Endodermal cell (in vitro differentiated cells): ENCODE data around the gene ZIC2. TPM values are rescaled to one million over a fixed set of nuclear protein-coding genes. Genes with fewer than 3 reads are reported as not detected.

Source experiments
- DNase-seq: peaks from one replicate; pipeline ENCODE4 v3.0.0-alpha.2; 2017
- H3K27ac ChIP-seq: 2 replicates; pipeline ENCODE4 v1.5.1; 2013; ENCODE audit warnings: mild to moderate bottlenecking, low read depth, low read length, moderate library complexity
- H3K27me3 ChIP-seq: 2 replicates; pipeline ENCODE4 v1.6.1; 2013; ENCODE audit warnings: mild to moderate bottlenecking, low read length, moderate library complexity; ENCODE audit not compliant: insufficient read depth, control insufficient read depth, poor library complexity, severe bottlenecking
- H3K36me3 ChIP-seq: 2 replicates; pipeline ENCODE4 v1.7.0; 2013; ENCODE audit warnings: mild to moderate bottlenecking, low read length, moderate library complexity; ENCODE audit not compliant: control insufficient read depth, insufficient read depth
- H3K4me1 ChIP-seq: one replicate; pipeline ENCODE4 v1.7.0; 2013; ENCODE audit warnings: low read length; ENCODE audit not compliant: control insufficient read depth, insufficient read depth
- H3K4me3 ChIP-seq: 2 replicates; pipeline ENCODE4 v1.5.1; 2013; ENCODE audit warnings: mild to moderate bottlenecking, low read length, moderate library complexity
- H3K9ac ChIP-seq: 2 replicates; pipeline ENCODE4 v1.6.1; 2013; ENCODE audit warnings: mild to moderate bottlenecking, low read length, moderate library complexity; ENCODE audit not compliant: poor library complexity, severe bottlenecking; ENCODE audit errors: extremely low read depth
- H3K9me3 ChIP-seq: 2 replicates; pipeline ENCODE4 v1.6.1; 2013; ENCODE audit warnings: mild to moderate bottlenecking, low read length, moderate library complexity; ENCODE audit not compliant: control insufficient read depth
- H3K27ac Mint-ChIP-seq: 2 replicates; pipeline ENCODE4 v1.8.0; 2020; ENCODE audit warnings: mixed read lengths
- H3K27me3 Mint-ChIP-seq: 2 replicates; pipeline ENCODE4 v1.8.0; 2021; ENCODE audit warnings: mild to moderate bottlenecking, mixed read lengths; ENCODE audit not compliant: insufficient read depth
- H3K36me3 Mint-ChIP-seq: 2 replicates; pipeline ENCODE4 v1.8.0; 2020; ENCODE audit warnings: low read depth, mixed read lengths
- H3K4me1 Mint-ChIP-seq: 2 replicates; pipeline ENCODE4 v1.8.0; 2020; ENCODE audit warnings: mixed read lengths
- H3K4me3 Mint-ChIP-seq: 2 replicates; pipeline ENCODE4 v1.8.0; 2020; ENCODE audit warnings: mild to moderate bottlenecking, moderate library complexity, mixed read lengths
- H3K9me3 Mint-ChIP-seq: 2 replicates; pipeline ENCODE4 v1.8.0; 2020; ENCODE audit warnings: mild to moderate bottlenecking, mixed read lengths
- CTCF ChIP-seq: fragments of 200-600 bp; sonication (generic); conservative IDR thresholded peaks from 2 replicates; pipeline ENCODE4 v1.5.0; 2021; ENCODE audit warnings: antibody characterized with exemption, mild to moderate bottlenecking
- WGBS, 2 experiments: methylation state at CpG; one replicate each; pipeline versions ENCODE4 v1.1.5 to v1.1.7; 2013; ENCODE audit warnings: missing lambda C conversion rate in 2 of 2, mixed read lengths in 1 of 2; ENCODE audit not compliant: insufficient coverage in 1 of 2, insufficient read length in 1 of 2; 5-methylcytosine and 5-hydroxymethylcytosine counted together
- total RNA-seq, 2 donors: library from RNA; stranded (reverse); fragmentation: NEBNext Ultra II Directional in 1 of 2; extraction: Animal tissue kit (Norgen Biotek cat#: 25700) in 1 of 2; gene quantifications; 2 replicates in 1 of 2; 3 replicates in 1 of 2; pipeline ENCODE4 v1.2.1, GENCODE V29; 2021

The ZIC2 gene
- total RNA-seq, 2 donors from 2014 or later = 182 to 301 TPM

- 0% methylated on average over 2 to 16 of the region's 18 CpGs for WGBS, 2 experiments
- peak overlapping the region; percentile 90 for H3K27ac ChIP-seq
Measured at GRCh38 chr13:99978799-99979452, 2.7 kb upstream of the ZIC2 start.

GRCh38 chr13:99979453-99980200 is 2.0 kb upstream of the ZIC2 start:
- WGBS, 2 experiments = 0 to 4% methylated on average over 11 to 58 of the region's 59 CpGs
- Mint-ChIP-seq H3K36me3 (peaks cover 23% of the 10 kb centered on the region), H3K4me1 (peaks cover 22% of the 10 kb centered on the region), H3K4me3 (peak overlapping the region; percentile 94), H3K27me3 (peaks cover 42% of the 10 kb centered on the region), H3K27ac (peak overlapping the region; percentile 26), H3K9me3 (no peaks in the 10 kb centered on the region)
- peak overlapping the region; percentile 90 for H3K27ac ChIP-seq
- DNase-seq = peak; percentile 87
- peaks cover 5% of the 10 kb centered on the region for H3K4me1 ChIP-seq
- H3K27me3 ChIP-seq = peaks cover 36% of the 10 kb centered on the region
- H3K4me3 ChIP-seq = peak overlapping the region; percentile 93
- no peak for TF ChIP-seq CTCF
- H3K9ac ChIP-seq = peak overlapping the region; percentile 84
- H3K36me3 ChIP-seq = peaks cover 24% of the 10 kb centered on the region
- no peaks in the 10 kb centered on the region for H3K9me3 ChIP-seq

More at GRCh38 chr13:99978799-99979452, 2.7 kb upstream of the ZIC2 start:
- Histone ChIP-seq H3K9ac (peak overlapping the region; percentile 84), H3K9me3 (no peaks in the 10 kb centered on the region), H3K4me1 (peaks cover 5% of the 10 kb centered on the region), H3K27me3 (peaks cover 43% of the 10 kb centered on the region), H3K4me3 (peak overlapping the region; percentile 93), H3K36me3 (peaks cover 17% of the 10 kb centered on the region)
- no peaks in the 10 kb centered on the region for H3K9me3 Mint-ChIP-seq
- H3K4me1 Mint-ChIP-seq = peaks cover 25% of the 10 kb centered on the region
- H3K36me3 Mint-ChIP-seq = peaks cover 16% of the 10 kb centered on the region
- no peak overlapping the region for H3K27ac Mint-ChIP-seq
- peak; percentile 51 for TF ChIP-seq CTCF
- peak; percentile 94 for DNase-seq
- H3K4me3 Mint-ChIP-seq = peak overlapping the region; percentile 94
- H3K27me3 Mint-ChIP-seq = peaks cover 49% of the 10 kb centered on the region

GRCh38 chr13:99980201-99980823 is 1.3 kb upstream of the ZIC2 start:
- no peaks in the 10 kb centered on the region for H3K9me3 ChIP-seq
- Mint-ChIP-seq H3K4me1 (peaks cover 20% of the 10 kb centered on the region), H3K27me3 (peaks cover 35% of the 10 kb centered on the region), H3K36me3 (peaks cover 25% of the 10 kb centered on the region), H3K27ac (peak overlapping the region; percentile 26), H3K4me3 (peak overlapping the region; percentile 94), H3K9me3 (no peaks in the 10 kb centered on the region)
- H3K27ac ChIP-seq = peak overlapping the region; percentile 98
- H3K27me3 ChIP-seq = peaks cover 29% of the 10 kb centered on the region
- H3K9ac ChIP-seq = peak overlapping the region; percentile 84
- H3K36me3 ChIP-seq = peaks cover 29% of the 10 kb centered on the region
- peak; percentile 24 for TF ChIP-seq CTCF
- 0% methylated on average over 15 to 66 of the region's 76 CpGs for WGBS, 2 experiments
- peaks cover 5% of the 10 kb centered on the region for H3K4me1 ChIP-seq
- peak overlapping the region; percentile 93 for H3K4me3 ChIP-seq
- DNase-seq = peak; percentile 96
